HUES48 (cell line): ENCODE data around the gene QTRT2.

Experiments
- H3K27ac ChIP-seq: one replicate; pipeline ENCODE4 v1.7.0; 2013; ENCODE audit warnings: low read depth, low read length, inconsistent platforms
- H3K27me3 ChIP-seq: 2 replicates; pipeline ENCODE4 v1.6.1; 2013; ENCODE audit warnings: mild to moderate bottlenecking, low read length; ENCODE audit not compliant: control insufficient read depth, insufficient read depth
- H3K36me3 ChIP-seq: 2 replicates; pipeline ENCODE4 v1.6.1; 2013; ENCODE audit warnings: low read length; ENCODE audit not compliant: control insufficient read depth, insufficient read depth
- H3K4me1 ChIP-seq: 2 replicates; pipeline ENCODE4 v1.6.1; 2013; ENCODE audit warnings: mild to moderate bottlenecking, low read length; ENCODE audit not compliant: control insufficient read depth, insufficient read depth
- H3K4me3 ChIP-seq: 2 replicates; pipeline ENCODE4 v1.5.1; 2013; ENCODE audit warnings: mild to moderate bottlenecking, low read depth, low read length
- H3K9ac ChIP-seq: 2 replicates; pipeline ENCODE4 v1.6.1; 2013; ENCODE audit warnings: mild to moderate bottlenecking, low read depth, low read length, moderate library complexity
- H3K9me3 ChIP-seq: 2 replicates; pipeline ENCODE4 v1.6.1; 2013; ENCODE audit warnings: low read length; ENCODE audit not compliant: control insufficient read depth, insufficient read depth

The QTRT2 gene

DNA sequence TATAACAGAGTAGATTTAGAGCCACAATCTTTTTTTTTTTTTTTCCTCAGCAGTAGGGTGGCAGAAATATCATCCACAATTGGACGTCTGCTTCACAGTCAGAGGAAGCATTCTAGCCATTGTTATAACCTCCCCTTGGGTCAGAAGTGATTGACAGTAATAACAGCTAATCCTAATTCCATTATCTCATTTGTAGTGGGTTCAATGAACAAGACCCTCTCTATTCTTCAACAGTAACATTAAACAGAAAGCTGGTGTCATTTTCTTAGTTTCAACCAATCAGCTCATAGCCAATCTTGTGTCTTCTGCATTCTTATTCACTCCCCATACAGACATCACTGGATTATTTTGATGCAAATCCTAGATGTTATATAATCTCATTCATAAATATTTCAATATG is 44.6 kb downstream of the QTRT2 start:
- Histone ChIP-seq H3K36me3 (no peaks in the 10 kb centered on the region), H3K9me3 (no peaks in the 10 kb centered on the region), H3K27ac (no peak overlapping the region), H3K4me1 (0 out of 2 replicates have a peak, but pooled peaks cover 6% of the 10 kb centered on the region), H3K9ac (no peak overlapping the region), H3K27me3 (no peaks in the 10 kb centered on the region), H3K4me3 (no peak overlapping the region)

DNA sequence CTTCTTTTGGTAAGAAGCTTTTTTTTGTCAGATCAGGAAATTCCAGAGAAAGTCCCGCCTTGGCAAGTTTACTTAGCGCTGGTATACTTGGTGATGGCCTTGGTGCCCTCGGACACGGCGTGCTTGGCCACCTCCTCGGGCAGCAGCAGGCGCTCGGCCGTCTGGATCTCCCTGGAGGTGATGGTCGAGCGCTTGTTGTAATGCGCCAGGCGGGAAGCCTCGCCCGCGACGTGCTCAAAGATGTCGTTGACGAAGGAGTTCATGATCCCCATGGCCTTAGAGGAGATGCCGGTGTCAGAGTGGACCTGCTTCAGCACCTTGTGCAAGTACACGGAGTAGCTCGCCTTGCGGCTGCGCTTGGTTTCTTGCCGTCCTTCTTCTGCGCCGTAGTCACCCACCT is 46.6 kb downstream of the QTRT2 start:
- Histone ChIP-seq H3K27ac (no peak overlapping the region), H3K36me3 (no peaks in the 10 kb centered on the region), H3K27me3 (no peaks in the 10 kb centered on the region), H3K4me1 (0 out of 2 replicates have a peak, but pooled peaks cover 9% of the 10 kb centered on the region), H3K4me3 (no peak overlapping the region), H3K9me3 (no peaks in the 10 kb centered on the region), H3K9ac (no peak overlapping the region)

DNA sequence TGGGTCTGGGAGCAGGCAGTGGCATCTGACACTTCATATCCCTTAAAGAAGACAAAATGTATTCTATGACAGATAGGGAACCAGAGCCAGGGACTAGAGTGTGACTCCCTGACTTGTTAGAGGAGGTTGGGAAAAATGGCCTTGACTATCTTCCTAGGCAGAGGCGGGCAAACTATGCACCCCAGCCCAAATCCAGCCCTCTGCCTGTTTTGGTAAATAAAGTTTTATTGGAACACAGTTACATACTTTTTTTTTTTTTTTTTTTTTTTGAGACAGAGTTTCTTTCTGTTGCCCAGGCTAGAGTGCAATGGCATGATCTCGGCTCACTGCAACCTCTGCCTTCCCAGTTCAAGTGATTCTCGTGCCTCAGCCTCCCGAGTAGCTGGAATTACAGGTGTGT is 47.3 kb downstream of the QTRT2 start:
- Histone ChIP-seq H3K9ac (no peak overlapping the region), H3K27me3 (no peaks in the 10 kb centered on the region), H3K36me3 (no peaks in the 10 kb centered on the region), H3K27ac (no peak overlapping the region), H3K4me1 (0 out of 2 replicates have a peak, but pooled peaks cover 10% of the 10 kb centered on the region), H3K4me3 (no peak overlapping the region), H3K9me3 (no peaks in the 10 kb centered on the region)

DNA sequence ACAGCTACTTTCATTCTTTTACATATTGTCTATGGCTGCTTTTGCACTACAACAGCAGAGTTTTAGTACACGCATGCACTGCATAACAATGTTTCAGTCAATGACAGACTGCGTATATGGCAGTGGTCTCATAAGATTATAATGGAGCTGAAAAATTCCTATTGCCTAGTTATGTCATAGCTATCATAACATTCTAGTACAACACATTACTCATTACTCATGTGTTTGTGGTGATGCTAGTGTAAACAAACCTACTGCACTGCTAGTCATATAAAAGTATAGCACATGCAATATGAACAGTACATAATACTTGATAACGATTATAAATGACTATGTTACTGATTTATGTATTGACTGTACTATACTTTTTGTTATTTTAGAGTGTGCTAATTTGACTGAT is 47.9 kb downstream of the QTRT2 start:
- H3K27ac ChIP-seq, result no peak overlapping the region
- H3K4me3 ChIP-seq, result no peak overlapping the region
- no peaks in the 10 kb centered on the region for H3K36me3 ChIP-seq
- no peaks in the 10 kb centered on the region for H3K9me3 ChIP-seq
- H3K9ac ChIP-seq, result no peak overlapping the region
- peaks cover 12% of the 10 kb centered on the region; the same call in 1 of the 2 replicates for H3K4me1 ChIP-seq
- no peaks in the 10 kb centered on the region for H3K27me3 ChIP-seq

DNA sequence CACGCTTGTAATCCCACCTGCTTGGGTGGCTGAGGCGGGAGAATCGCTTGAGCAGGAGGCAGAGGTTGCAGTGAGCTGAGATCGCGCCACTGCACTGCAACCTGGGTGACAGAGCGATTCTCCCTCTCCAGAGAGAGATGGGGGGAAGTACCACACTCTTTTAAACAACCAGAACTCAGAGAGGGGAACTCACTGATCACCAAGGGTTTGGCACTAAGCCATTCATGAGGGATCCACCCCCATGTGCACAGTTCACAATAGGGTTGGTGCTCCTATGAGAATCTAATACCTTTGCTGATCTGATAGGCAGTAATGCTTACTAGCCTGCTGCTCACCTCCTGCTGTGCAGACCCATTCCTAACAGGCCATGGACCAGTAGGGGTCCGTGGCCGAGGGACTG is 51.6 kb downstream of the QTRT2 start:
- H3K27me3 ChIP-seq, result no peaks in the 10 kb centered on the region
- H3K27ac ChIP-seq, result no peak overlapping the region
- no peak overlapping the region for H3K9ac ChIP-seq
- H3K4me3 ChIP-seq, result no peak overlapping the region
- no peaks in the 10 kb centered on the region for H3K36me3 ChIP-seq
- no peaks in the 10 kb centered on the region for H3K9me3 ChIP-seq
- H3K4me1 ChIP-seq, result peaks cover 30% of the 10 kb centered on the region

DNA sequence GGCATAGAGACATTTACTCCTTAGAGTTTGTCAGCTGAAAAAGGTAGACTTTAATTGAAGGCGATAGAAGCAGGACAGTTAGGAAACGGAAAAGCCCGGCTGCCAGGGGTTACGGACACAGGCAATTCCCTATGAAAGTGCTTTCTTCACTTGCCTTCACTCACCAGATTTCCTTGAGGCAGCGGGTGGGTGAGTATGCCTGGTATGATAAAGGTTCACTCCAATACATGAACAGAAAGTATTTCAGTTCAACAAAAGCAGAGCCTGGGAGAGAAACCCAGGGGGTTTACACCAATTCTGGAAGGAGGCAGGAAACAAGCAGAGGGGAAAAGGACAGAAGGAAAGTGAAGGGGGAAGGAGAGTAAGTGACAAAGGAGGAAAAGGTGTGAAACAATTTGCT is 53.9 kb downstream of the QTRT2 start:
- Histone ChIP-seq H3K4me3 (no peak overlapping the region), H3K36me3 (no peaks in the 10 kb centered on the region), H3K4me1 (peaks cover 25% of the 10 kb centered on the region), H3K9ac (no peak overlapping the region), H3K27ac (peak overlapping the region; percentile 13), H3K27me3 (no peaks in the 10 kb centered on the region), H3K9me3 (no peaks in the 10 kb centered on the region)

DNA sequence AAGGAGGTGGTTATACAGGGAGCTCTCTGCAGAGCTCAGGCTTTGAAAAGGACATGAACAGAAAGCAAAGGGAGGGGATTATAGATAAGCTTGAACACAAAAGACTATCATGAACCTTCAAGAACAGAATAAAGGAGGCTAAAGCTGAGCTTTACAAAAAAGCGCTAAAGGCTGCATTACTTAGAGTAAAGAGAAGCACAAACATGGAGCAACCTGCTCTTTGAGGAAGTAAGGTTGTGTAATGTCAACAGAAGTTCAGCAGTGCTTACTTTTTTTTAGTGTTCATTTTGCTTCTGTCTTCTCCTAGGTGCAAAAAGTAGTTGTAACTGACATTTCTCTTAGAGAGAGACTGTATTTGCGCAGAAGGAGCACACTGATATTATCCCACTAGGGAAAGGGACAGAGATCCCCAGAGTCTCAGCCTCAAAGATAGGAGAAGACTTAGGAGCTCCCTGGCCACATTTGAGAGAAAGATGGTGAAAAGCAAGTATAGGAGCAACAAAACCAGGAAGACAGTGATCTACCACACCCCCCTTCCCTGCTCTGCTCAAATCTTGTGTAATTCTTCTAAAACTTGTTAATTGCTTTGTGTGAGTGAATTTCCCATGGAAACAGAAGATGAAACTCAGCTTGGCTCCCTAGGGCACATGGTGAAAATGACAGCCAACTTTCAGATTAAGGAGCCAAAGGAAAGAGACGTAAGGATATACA is 54.7 kb downstream of the QTRT2 start:
- Histone ChIP-seq H3K9ac (no peak overlapping the region), H3K4me1 (peaks cover 25% of the 10 kb centered on the region), H3K27me3 (no peaks in the 10 kb centered on the region), H3K27ac (peak overlapping the region; percentile 29), H3K36me3 (no peaks in the 10 kb centered on the region), H3K9me3 (no peaks in the 10 kb centered on the region), H3K4me3 (no peak overlapping the region)

DNA sequence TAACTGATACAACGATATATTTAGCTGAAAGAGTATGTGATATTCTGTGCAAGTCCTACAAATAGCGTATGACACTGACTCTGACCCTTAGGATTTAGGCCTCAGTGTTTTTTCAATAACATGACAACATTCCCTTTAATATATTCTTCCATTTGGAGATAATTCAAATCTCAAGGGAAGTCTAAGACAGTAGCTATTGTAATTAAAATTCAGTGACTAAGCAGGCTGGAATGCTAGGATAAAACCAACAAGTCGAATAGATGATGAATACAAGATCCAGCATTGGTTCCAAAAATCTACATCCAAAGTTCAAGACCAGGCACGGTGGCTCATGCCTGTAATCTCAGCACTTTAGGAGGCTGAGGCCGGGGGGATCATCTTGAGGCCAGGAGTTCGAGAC is 56.2 kb downstream of the QTRT2 start:
- Histone ChIP-seq H3K4me3 (no peak overlapping the region), H3K9me3 (no peaks in the 10 kb centered on the region), H3K27me3 (no peaks in the 10 kb centered on the region), H3K9ac (no peak overlapping the region), H3K27ac (no peak overlapping the region), H3K36me3 (no peaks in the 10 kb centered on the region), H3K4me1 (peaks cover 25% of the 10 kb centered on the region)

DNA sequence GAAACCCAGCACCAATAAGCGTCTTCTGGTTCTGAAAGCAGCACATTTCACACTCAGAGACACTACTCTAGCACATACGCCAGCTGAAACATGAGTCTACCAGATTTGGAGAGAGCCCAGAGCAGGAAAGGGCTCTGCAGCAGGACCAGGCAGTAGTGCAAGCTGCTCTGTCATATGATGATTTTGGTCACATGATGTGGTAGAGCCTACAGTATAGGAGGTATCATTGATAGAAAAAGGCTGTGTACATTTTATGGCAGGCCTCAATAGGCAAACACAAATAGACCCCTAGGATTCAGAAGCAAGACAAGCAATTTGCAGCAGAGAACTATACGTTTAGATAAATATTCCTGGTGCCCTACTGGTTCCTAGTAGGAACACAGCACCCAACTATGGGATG is 58.2 kb downstream of the QTRT2 start:
- no peak overlapping the region for H3K27ac ChIP-seq
- no peaks in the 10 kb centered on the region for H3K36me3 ChIP-seq
- H3K4me1 ChIP-seq, result peaks cover 17% of the 10 kb centered on the region
- no peaks in the 10 kb centered on the region for H3K9me3 ChIP-seq
- no peak overlapping the region for H3K9ac ChIP-seq
- no peaks in the 10 kb centered on the region for H3K27me3 ChIP-seq
- H3K4me3 ChIP-seq, result no peak overlapping the region

DNA sequence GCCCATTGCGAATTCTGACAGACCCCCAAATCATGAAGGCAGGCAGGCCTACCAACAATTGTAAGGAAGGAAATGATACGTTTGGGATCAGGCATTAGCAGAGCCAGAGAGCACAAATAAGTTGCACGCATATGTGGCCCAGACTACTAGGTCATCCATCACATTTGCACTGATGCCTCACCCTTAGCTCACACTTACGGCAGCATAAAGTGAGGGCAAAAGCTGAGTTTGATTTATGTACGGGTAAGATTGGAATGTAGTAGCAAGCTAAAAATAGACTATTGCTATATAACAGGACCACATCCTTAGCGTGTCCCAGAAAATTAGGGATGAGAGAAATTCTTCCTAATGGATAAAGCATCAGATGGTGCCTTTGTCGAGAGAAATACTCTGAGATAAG is 58.6 kb downstream of the QTRT2 start:
- Histone ChIP-seq H3K4me3 (no peak overlapping the region), H3K27me3 (no peaks in the 10 kb centered on the region), H3K9me3 (no peaks in the 10 kb centered on the region), H3K36me3 (no peaks in the 10 kb centered on the region), H3K27ac (no peak overlapping the region), H3K9ac (no peak overlapping the region), H3K4me1 (peaks cover 12% of the 10 kb centered on the region)

DNA sequence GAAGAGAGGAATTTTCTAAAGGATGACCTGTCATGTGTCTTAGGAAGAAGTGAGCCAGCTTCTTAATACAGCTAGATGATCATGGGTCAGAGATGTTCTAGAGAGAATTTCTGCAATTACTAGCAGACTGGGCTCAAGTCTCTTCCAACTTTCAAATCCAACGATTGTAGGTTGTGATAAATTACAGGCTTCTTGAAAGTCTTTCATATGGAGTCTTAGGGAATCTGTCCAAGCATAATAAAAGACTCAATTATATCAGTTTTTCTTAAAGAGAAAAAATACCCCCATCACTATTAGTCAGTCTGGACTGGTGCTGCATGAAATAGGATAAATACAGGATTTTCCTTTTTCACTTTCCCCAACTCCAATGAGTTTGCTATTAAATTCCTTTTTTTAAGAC is 63.2 kb downstream of the QTRT2 start:
- H3K27me3 ChIP-seq, result no peaks in the 10 kb centered on the region
- H3K9me3 ChIP-seq, result no peaks in the 10 kb centered on the region
- H3K36me3 ChIP-seq, result no peaks in the 10 kb centered on the region
- H3K4me1 ChIP-seq, result no peaks in the 10 kb centered on the region
- no peak overlapping the region for H3K27ac ChIP-seq
- H3K9ac ChIP-seq, result no peak overlapping the region
- no peak overlapping the region for H3K4me3 ChIP-seq
